B cell (primary cell): ENCODE data around the gene PHF12. TPM values are rescaled to one million over a fixed set of nuclear protein-coding genes. Genes with fewer than 3 reads are reported as not detected.
A peak's percentile ranks its signal among the peaks of the same experiment; 100 is the strongest.

Source experiments
- ATAC-seq: fragments of 200-7000 bp; cut with Tn5 transposase; one replicate; pipeline ENCODE4 v1.10.0; 2021; ENCODE audit warnings: low read depth, mild to moderate bottlenecking, moderate number of reproducible peaks, moderate library complexity
- CTCF ChIA-PET: fragments of 350-600 bp; sonication (Branson Sonifier 250); formaldehyde crosslinking; loops from one replicate; lab custom pipeline; 2021; ENCODE audit warnings: antibody characterized with exemption, inconsistent platforms; lab: Charles Lee
- POLR2A ChIA-PET: fragments of 350-600 bp; sonication (Branson Sonifier 250); formaldehyde crosslinking; loops from one replicate; lab custom pipeline; 2021; ENCODE audit warnings: antibody characterized with exemption; lab: Charles Lee
- DNase-seq: peaks from one replicate; pipeline ENCODE4 v3.0.0; 2013
- H2AFZ ChIP-seq: 2 replicates; pipeline ENCODE4 v1.6.1; 2012; ENCODE audit warnings: mild to moderate bottlenecking, low read depth, low read length; ENCODE audit not compliant: insufficient read depth, poor library complexity, severe bottlenecking
- H3K27ac ChIP-seq, 2 donors: 1 replicate in 1 of 2; 2 replicates in 1 of 2; pipeline ENCODE4 v1.5.1; 2012 to 2013; ENCODE audit warnings: low read length in 2 of 2, mild to moderate bottlenecking in 2 of 2, moderate library complexity in 1 of 2
- H3K27me3 ChIP-seq, 4 experiments: fragments of 200-600 bp in 1 of 4; sonication (generic) in 1 of 4; replicated peaks in 1 of 4; 1 replicate in 2 of 4; 2 replicates in 2 of 4; pipeline versions ENCODE4 v1.6.1 to v1.7.0; 2013 to 2016; ENCODE audit warnings: low read length in 3 of 4, mild to moderate bottlenecking in 2 of 4, mixed read lengths in 1 of 4, moderate library complexity in 1 of 4; ENCODE audit not compliant: insufficient read depth in 4 of 4, control insufficient read depth in 3 of 4; ENCODE audit errors: control extremely low read depth in 1 of 4
- H3K36me3 ChIP-seq, 2 experiments: replicated peaks in 1 of 2; 1 replicate in 1 of 2; 2 replicates in 1 of 2; pipeline versions ENCODE4 v1.6.1 to v1.7.1; 2013; ENCODE audit warnings: low read length in 1 of 2; ENCODE audit not compliant: insufficient read depth in 2 of 2, control insufficient read depth in 1 of 2; ENCODE audit errors: control extremely low read depth in 1 of 2, extremely low read depth in 1 of 2
- H3K4me1 ChIP-seq, 2 donors: fragments of 200-600 bp in 1 of 2; sonication (generic) in 1 of 2; 1 replicate in 1 of 2; 2 replicates in 1 of 2; pipeline versions ENCODE4 v1.5.1 to v1.6.1; 2013 to 2017; ENCODE audit warnings: low read length in 2 of 2; ENCODE audit not compliant: control insufficient read depth in 2 of 2, insufficient read depth in 2 of 2
- H3K4me2 ChIP-seq: replicated peaks from 2 replicates; pipeline ENCODE3; 2012; ENCODE audit warnings: mild to moderate bottlenecking, low read depth, low read length; ENCODE audit not compliant: poor library complexity, severe bottlenecking
- H3K4me3 ChIP-seq, 5 experiments: fragments of 200-600 bp in 1 of 5; sonication (generic) in 1 of 5; 1 replicate in 3 of 5; 2 replicates in 2 of 5; pipeline versions ENCODE4 v1.5.1 to v1.7.0; 2011 to 2016; ENCODE audit warnings: low read length in 4 of 5, mild to moderate bottlenecking in 4 of 5, low read depth in 2 of 5, control low read depth in 1 of 5, moderate library complexity in 1 of 5; ENCODE audit not compliant: insufficient read depth in 1 of 5; ENCODE audit errors: control extremely low read depth in 1 of 5, extremely low read depth in 1 of 5
- H3K79me2 ChIP-seq: fragments of 200-600 bp; sonication (generic); one replicate; pipeline ENCODE4 v1.6.0; 2016; ENCODE audit warnings: low read length; ENCODE audit not compliant: control insufficient read depth, insufficient read depth
- H3K9ac ChIP-seq: fragments of 200-600 bp; sonication (generic); 2 replicates; pipeline ENCODE4 v1.6.1; 2017; ENCODE audit warnings: mild to moderate bottlenecking, low read length, moderate library complexity
- H3K9me3 ChIP-seq, 3 donors: one replicate each; pipeline versions ENCODE4 v1.6.1 to v1.7.1; 2013; ENCODE audit warnings: low read length in 2 of 3; ENCODE audit not compliant: control insufficient read depth in 2 of 3, insufficient read depth in 1 of 3; ENCODE audit errors: control extremely low read depth in 1 of 3
- H4K20me1 ChIP-seq: 2 replicates; pipeline ENCODE4 v1.6.0; 2012; ENCODE audit warnings: mild to moderate bottlenecking, low read length; ENCODE audit not compliant: insufficient read depth, control insufficient read depth, poor library complexity, severe bottlenecking
- H3K27ac Mint-ChIP-seq: one replicate; pipeline ENCODE4 v1.8.0; 2021; ENCODE audit warnings: mixed read lengths
- H3K27me3 Mint-ChIP-seq: one replicate; pipeline ENCODE4 v1.8.0; 2021; ENCODE audit warnings: mixed read lengths
- H3K4me1 Mint-ChIP-seq: one replicate; pipeline ENCODE4 v1.8.0; 2021; ENCODE audit warnings: mixed read lengths
- H3K4me3 Mint-ChIP-seq: one replicate; pipeline ENCODE4 v1.8.0; 2021; ENCODE audit warnings: mixed read lengths
- H3K9me3 Mint-ChIP-seq: one replicate; pipeline ENCODE4 v1.8.0; 2022; ENCODE audit warnings: mixed read lengths; ENCODE audit not compliant: insufficient read depth
- EZH2 ChIP-seq: IDR thresholded peaks from 2 replicates; pipeline ENCODE4 v1.6.1; 2012; ENCODE audit warnings: borderline replicate concordance, low read depth, mild to moderate bottlenecking, moderate library complexity, low read length; ENCODE audit not compliant: insufficient read depth, poor library complexity, severe bottlenecking
- WGBS: methylation state at CpG from one replicate; pipeline ENCODE4 v1.1.5; 2013; ENCODE audit warnings: missing lambda C conversion rate; ENCODE audit not compliant: insufficient coverage; 5-methylcytosine and 5-hydroxymethylcytosine counted together
- intact Hi-C: fragments of 100-400 bp; cut with micrococcal nuclease; formaldehyde crosslinking; loops from one replicate; pipeline ENCODE4 v1.10.0; 2022
- polyA plus RNA-seq: library from polyadenylated mRNA; depleted of rRNA; stranded (reverse); fragments of >200 nt; gene quantifications from 2 replicates; pipeline ENCODE4 v1.2.3, GENCODE V29; 2012
- total RNA-seq, 2 donors: library from RNA; stranded (reverse); fragments of 120-200 nt in 1 of 2; gene quantifications; 1 replicate in 1 of 2; 2 replicates in 1 of 2; pipeline versions ENCODE4 v1.2.3 to v1.2.4, GENCODE V29; 2013 to 2022
- TF ChIP-seq, protein P1 (sequence below): fragments of 200-600 bp; IDR thresholded peaks from one replicate; pipeline ENCODE4 v1.8.0; 2022; ENCODE audit warnings: antibody characterized with exemption, mild to moderate bottlenecking

The PHF12 gene
- total and polyA plus RNA-seq, 2 donors (not counting 1 experiment from before 2014, with no cell fraction given): 116 to 140 TPM

DNA sequence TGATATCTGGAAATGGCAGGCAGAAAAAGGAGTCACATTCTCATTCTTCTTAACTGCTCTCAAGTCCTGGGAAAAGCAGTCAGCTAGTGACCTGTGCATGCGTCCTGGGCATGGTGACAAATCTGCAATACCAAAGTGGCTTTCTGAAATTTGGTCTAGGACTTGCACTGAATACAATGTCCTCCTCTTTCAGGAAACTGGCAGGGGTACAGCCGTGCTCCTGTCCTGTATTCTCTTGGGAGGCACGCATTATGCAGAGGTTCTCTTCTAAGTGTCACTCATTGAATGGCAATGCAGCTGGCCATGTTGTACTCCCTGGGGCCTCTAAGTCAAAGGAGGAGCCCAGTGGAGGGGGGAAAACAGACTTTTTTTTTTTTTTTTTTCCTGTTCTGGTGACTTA, 10.6 kb downstream of the PHF12 start:
- 38% methylated on average over 3 of the region's 3 CpGs for WGBS
- Histone ChIP-seq H3K4me1 (peaks cover 37 to 49% of the 10 kb centered on the region in 2 donors), H3K79me2 (peaks cover 100% of the 10 kb centered on the region), H3K4me2 (peak overlapping the region; percentile 10), H3K27ac (no peak overlapping the region), H3K27me3 (no peaks in the 10 kb centered on the region), H3K9me3 (no peaks in the 10 kb centered on the region), H2AFZ (no peak overlapping the region), H4K20me1 (peaks cover 90% of the 10 kb centered on the region), H3K9ac (no peak overlapping the region), H3K4me3 (no peak overlapping the region), H3K36me3 (peaks cover 0 to 21% of the 10 kb centered on the region in 2 experiments)
- H3K4me1 Mint-ChIP-seq: peaks cover 82% of the 10 kb centered on the region
- DNase-seq: no peak
- no peak for ATAC-seq
- H3K27ac Mint-ChIP-seq: no peak overlapping the region
- H3K27me3 Mint-ChIP-seq: no peaks in the 10 kb centered on the region
- ChIA-PET POLR2A (interaction anchor here (0.9 kb wide), 1 partner anchor 9 kb away, joined by 3 read pairs; no protein-coding TSS in a partner anchor), CTCF (interaction anchor here (1.5 to 2.1 kb wide), 2 partner anchors 25 to 177 kb away, joined by 6 read pairs; no protein-coding TSS in a partner anchor)
- no peaks in the 10 kb centered on the region for H3K9me3 Mint-ChIP-seq
- TF ChIP-seq EZH2: no peak
- TF ChIP-seq, protein P1, sequence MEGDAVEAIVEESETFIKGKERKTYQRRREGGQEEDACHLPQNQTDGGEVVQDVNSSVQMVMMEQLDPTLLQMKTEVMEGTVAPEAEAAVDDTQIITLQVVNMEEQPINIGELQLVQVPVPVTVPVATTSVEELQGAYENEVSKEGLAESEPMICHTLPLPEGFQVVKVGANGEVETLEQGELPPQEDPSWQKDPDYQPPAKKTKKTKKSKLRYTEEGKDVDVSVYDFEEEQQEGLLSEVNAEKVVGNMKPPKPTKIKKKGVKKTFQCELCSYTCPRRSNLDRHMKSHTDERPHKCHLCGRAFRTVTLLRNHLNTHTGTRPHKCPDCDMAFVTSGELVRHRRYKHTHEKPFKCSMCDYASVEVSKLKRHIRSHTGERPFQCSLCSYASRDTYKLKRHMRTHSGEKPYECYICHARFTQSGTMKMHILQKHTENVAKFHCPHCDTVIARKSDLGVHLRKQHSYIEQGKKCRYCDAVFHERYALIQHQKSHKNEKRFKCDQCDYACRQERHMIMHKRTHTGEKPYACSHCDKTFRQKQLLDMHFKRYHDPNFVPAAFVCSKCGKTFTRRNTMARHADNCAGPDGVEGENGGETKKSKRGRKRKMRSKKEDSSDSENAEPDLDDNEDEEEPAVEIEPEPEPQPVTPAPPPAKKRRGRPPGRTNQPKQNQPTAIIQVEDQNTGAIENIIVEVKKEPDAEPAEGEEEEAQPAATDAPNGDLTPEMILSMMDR: no peak
- no peak overlapping the region for H3K4me3 Mint-ChIP-seq
- intact Hi-C loops: no loop called here

DNA sequence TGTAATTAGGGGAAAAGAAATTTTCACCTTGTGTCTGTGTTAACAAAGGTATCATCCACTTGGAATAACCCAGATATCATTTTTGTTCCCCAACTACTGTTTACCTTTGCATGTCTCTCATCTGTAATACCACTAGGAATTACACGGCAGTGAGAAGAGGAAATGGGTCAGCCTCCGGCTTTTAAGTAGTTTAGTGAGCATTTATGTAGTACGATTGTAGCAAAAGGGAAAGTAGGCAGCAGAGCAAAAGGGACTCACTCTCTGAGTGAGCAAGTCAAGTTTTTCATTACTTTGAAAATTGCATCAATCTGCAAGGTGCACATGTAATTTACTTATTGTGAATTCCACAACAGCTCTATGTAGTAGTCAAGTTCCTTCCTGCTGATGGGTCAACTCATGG, 11.2 kb downstream of the PHF12 start:
- H2AFZ ChIP-seq: no peak overlapping the region
- H3K4me2 ChIP-seq: peak overlapping the region; percentile 10
- ATAC-seq (no peak), DNase-seq (no peak)
- CTCF ChIA-PET: interaction anchor here (0.9 to 2.1 kb wide), 2 partner anchors 24 to 176 kb away, joined by 3 to 6 read pairs; no protein-coding TSS in a partner anchor
- no peak for TF ChIP-seq EZH2
- TF ChIP-seq, protein P1: no peak
- peaks cover 90% of the 10 kb centered on the region for H4K20me1 ChIP-seq
- Mint-ChIP-seq H3K4me3 (peak overlapping the region; percentile 2), H3K4me1 (peaks cover 80% of the 10 kb centered on the region), H3K27me3 (no peaks in the 10 kb centered on the region), H3K27ac (no peak overlapping the region), H3K9me3 (no peaks in the 10 kb centered on the region)
- no peak overlapping the region for H3K9ac ChIP-seq
- WGBS: no CpG with 5 or more reads among the region's 3 CpGs
- intact Hi-C loops: no loop called here
- peaks cover 100% of the 10 kb centered on the region for H3K79me2 ChIP-seq
- no peaks in the 10 kb centered on the region for H3K9me3 ChIP-seq
- H3K4me1 ChIP-seq: peaks cover 32 to 44% of the 10 kb centered on the region in 2 donors
- H3K27me3 ChIP-seq: no peaks in the 10 kb centered on the region
- no peak overlapping the region for H3K4me3 ChIP-seq
- no peak overlapping the region for H3K27ac ChIP-seq
- POLR2A ChIA-PET: interaction anchor here (0.9 kb wide), 1 partner anchor 9 kb away, joined by 3 read pairs; no protein-coding TSS in a partner anchor
- H3K36me3 ChIP-seq: peaks cover 0 to 20% of the 10 kb centered on the region in 2 experiments
